OCI-LY3 (cell line): Measurements from ENCODE around the gene NEDD4L.

Experiments
- EZH2phosphoT487 ChIP-seq: fragments of 200-600 bp; shearing (Covaris generic); IDR thresholded peaks from 2 replicates; pipeline ENCODE4 v1.6.1; 2018; ENCODE audit warnings: antibody characterized with exemption, mixed run types, low read depth
- TF ChIP-seq, protein P1 (sequence below): fragments of 200-600, 300-600 bp; sonication (generic); IDR thresholded peaks from 2 replicates; pipeline ENCODE4 v1.5.1; 2014; ENCODE audit warnings: antibody characterized with exemption, low read length, low read depth

DNA sequence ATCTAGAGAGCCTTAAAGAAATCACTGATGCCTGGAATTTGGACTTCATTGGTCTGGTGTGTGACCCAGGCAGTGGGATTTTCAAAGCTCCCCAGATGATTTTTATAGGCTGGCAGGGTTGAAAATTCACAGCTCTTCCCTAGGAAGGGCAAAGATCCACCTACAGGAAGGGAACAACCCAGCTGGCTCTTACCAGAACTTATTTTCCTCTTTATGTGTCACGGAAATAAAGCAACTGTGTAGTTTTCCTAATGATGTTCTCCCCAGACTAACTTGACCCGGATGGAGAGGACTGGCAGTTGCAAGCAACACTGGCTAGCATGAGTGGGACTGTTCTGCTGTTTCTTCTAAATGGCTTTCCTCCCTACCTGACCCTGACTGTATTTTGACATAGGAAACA lies 349.3 kb downstream of the NEDD4L start:
- TF ChIP-seq, protein P1, sequence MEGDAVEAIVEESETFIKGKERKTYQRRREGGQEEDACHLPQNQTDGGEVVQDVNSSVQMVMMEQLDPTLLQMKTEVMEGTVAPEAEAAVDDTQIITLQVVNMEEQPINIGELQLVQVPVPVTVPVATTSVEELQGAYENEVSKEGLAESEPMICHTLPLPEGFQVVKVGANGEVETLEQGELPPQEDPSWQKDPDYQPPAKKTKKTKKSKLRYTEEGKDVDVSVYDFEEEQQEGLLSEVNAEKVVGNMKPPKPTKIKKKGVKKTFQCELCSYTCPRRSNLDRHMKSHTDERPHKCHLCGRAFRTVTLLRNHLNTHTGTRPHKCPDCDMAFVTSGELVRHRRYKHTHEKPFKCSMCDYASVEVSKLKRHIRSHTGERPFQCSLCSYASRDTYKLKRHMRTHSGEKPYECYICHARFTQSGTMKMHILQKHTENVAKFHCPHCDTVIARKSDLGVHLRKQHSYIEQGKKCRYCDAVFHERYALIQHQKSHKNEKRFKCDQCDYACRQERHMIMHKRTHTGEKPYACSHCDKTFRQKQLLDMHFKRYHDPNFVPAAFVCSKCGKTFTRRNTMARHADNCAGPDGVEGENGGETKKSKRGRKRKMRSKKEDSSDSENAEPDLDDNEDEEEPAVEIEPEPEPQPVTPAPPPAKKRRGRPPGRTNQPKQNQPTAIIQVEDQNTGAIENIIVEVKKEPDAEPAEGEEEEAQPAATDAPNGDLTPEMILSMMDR: no peak
- no peak for TF ChIP-seq EZH2phosphoT487
